Bronchial epithelial cell (primary cell): ENCODE results near the gene RNF145. TPM values are rescaled to one million over a fixed set of nuclear protein-coding genes. Genes with fewer than 3 reads are reported as not detected.

Experiments
- DNase-seq: peaks from one replicate; pipeline ENCODE4 v3.0.0-alpha.2; 2010; ENCODE audit warnings: low read depth
- FAIRE-seq: peaks from 2 replicates; lab custom pipeline; 2011; peaks lifted over from hg19 to GRCh38; lab: Jason Lieb, UNC
- H3K27me3 ChIP-seq: 2 replicates; pipeline ENCODE4 v1.5.1; 2011; ENCODE audit warnings: low read length; ENCODE audit not compliant: control insufficient read depth, insufficient read depth
- H3K36me3 ChIP-seq: 2 replicates; pipeline ENCODE4 v1.5.1; 2011; ENCODE audit warnings: low read length; ENCODE audit not compliant: control insufficient read depth, insufficient read depth
- H3K4me3 ChIP-seq: 2 replicates; pipeline ENCODE4 v1.5.1; 2011; ENCODE audit warnings: mild to moderate bottlenecking, low read depth, low read length, control low read depth
- CTCF ChIP-seq: IDR thresholded peaks from 2 replicates; pipeline ENCODE4 v1.5.1; 2011; ENCODE audit warnings: mild to moderate bottlenecking, moderate library complexity, low read length, control low read depth, inconsistent platforms; ENCODE audit not compliant: insufficient read depth, severe bottlenecking
- total RNA-seq: library from RNA; depleted of rRNA; stranded (reverse); fragments of >200 nt; gene quantifications from 2 replicates; pipeline ENCODE4 v1.2.1, GENCODE V29; 2014

The RNF145 gene
- total RNA-seq, 1 donor from 2014 or later, result 84.2 TPM

- no peak for TF ChIP-seq CTCF
- Histone ChIP-seq H3K27me3 (no peaks in the 10 kb centered on the region), H3K4me3 (no peak overlapping the region), H3K36me3 (no peaks in the 10 kb centered on the region)
- DNase-seq (peak; percentile 55), FAIRE-seq (no peak)
These were observed 39.8 kb upstream of the RNF145 start for GRCh38 chr5:159249158-159249557.

- Histone ChIP-seq H3K36me3 (no peaks in the 10 kb centered on the region), H3K4me3 (no peak overlapping the region), H3K27me3 (no peaks in the 10 kb centered on the region)
- FAIRE-seq (no peak), DNase-seq (no peak)
- TF ChIP-seq CTCF, result no peak
These were observed 35.5 kb upstream of the RNF145 start for GRCh38 chr5:159244890-159245289.

- FAIRE-seq, result no peak
- TF ChIP-seq CTCF, result no peak
- DNase-seq, result no peak
- Histone ChIP-seq H3K36me3 (no peaks in the 10 kb centered on the region), H3K4me3 (no peak overlapping the region), H3K27me3 (no peaks in the 10 kb centered on the region)
These were observed 34.8 kb upstream of the RNF145 start for GRCh38 chr5:159244163-159244562.

- FAIRE-seq (no peak), DNase-seq (no peak)
- Histone ChIP-seq H3K4me3 (no peak overlapping the region), H3K36me3 (no peaks in the 10 kb centered on the region), H3K27me3 (no peaks in the 10 kb centered on the region)
- TF ChIP-seq CTCF, result no peak
These were observed 34.0 kb upstream of the RNF145 start for GRCh38 chr5:159243385-159243784.

- TF ChIP-seq CTCF, result no peak
- H3K27me3 ChIP-seq, result no peaks in the 10 kb centered on the region
- DNase-seq (peak; percentile 76), FAIRE-seq (no peak)
- no peak overlapping the region for H3K4me3 ChIP-seq
- H3K36me3 ChIP-seq, result no peaks in the 10 kb centered on the region
These were observed 33.3 kb upstream of the RNF145 start for GRCh38 chr5:159242656-159243055.

- no peak for FAIRE-seq
These were observed 32.7 kb upstream of the RNF145 start for GRCh38 chr5:159241946-159242552.

More at GRCh38 chr5:159241946-159242552, 32.7 kb upstream of the RNF145 start:
- peak; percentile 93 for DNase-seq
- Histone ChIP-seq H3K27me3 (no peaks in the 10 kb centered on the region), H3K36me3 (no peaks in the 10 kb centered on the region), H3K4me3 (no peak overlapping the region)
- no peak for TF ChIP-seq CTCF
